ENCODE measurements around the gene STAG1.

Gene STAG1

DNA sequence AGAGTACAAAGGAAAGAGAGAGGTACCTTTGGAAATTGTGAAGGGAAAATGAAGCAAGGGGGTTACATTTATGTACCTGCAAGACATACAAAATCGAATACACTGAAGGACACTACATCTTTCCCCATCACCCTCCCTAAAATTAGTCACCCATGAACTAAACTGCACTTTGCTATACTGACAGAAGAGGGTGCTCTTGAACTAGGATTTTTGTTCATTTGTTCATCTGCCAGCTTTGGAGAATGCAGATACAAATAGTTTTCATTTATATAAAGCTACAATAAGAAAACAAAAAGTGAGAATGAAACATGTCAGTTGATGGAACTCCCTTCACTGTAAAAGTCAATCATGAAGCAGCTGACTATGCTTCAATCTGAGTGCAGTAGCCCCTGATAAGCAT lies 446.3 kb downstream of the STAG1 start:
- peak; percentile 33 for ATAC-seq
- H3K27ac Mint-ChIP-seq = no peak overlapping the region
- H3K9me3 Mint-ChIP-seq = peaks cover 4% of the 10 kb centered on the region
- no peak overlapping the region for H3K4me3 Mint-ChIP-seq
- peaks cover 37% of the 10 kb centered on the region for H3K36me3 Mint-ChIP-seq (ENCODE audit: low read depth)
- H3K4me1 Mint-ChIP-seq = no peaks in the 10 kb centered on the region
- DNase-seq = no peak
- no peaks in the 10 kb centered on the region for H3K27me3 Mint-ChIP-seq

GRCh38 chr3:136300444-136300843 lies 451.7 kb downstream of the STAG1 start:
- H3K36me3 Mint-ChIP-seq (ENCODE audit: low read depth) = peaks cover 23% of the 10 kb centered on the region
- H3K4me3 Mint-ChIP-seq = no peak overlapping the region
- no peaks in the 10 kb centered on the region for H3K27me3 Mint-ChIP-seq
- H3K9me3 Mint-ChIP-seq = no peaks in the 10 kb centered on the region
- no peak for DNase-seq
- no peak for ATAC-seq
- no peaks in the 10 kb centered on the region for H3K4me1 Mint-ChIP-seq
- H3K27ac Mint-ChIP-seq = no peak overlapping the region

DNA sequence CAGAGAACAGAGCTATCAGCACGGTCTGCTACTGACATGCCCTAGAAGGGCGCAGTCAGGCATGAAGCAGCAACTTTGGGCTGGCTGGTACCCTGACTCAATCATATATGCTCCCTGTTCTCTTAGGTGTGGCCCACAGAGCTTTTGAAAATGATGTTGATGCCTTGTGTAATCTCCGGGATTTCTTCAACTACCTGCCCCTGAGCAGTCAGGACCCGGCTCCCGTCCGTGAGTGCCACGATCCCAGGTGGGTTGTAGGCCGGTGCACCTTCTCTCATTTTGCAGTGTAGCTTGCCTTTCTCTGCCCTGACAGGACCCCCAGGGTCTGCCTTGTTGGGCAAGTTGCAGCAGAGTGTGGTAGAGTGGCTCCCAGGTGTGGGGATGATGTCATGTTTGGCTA lies 454.4 kb downstream of the STAG1 start:
- no peaks in the 10 kb centered on the region for H3K4me1 Mint-ChIP-seq

GRCh38 chr3:136296960-136297359 lies 455.2 kb downstream of the STAG1 start:
- Mint-ChIP-seq H3K9me3 (no peaks in the 10 kb centered on the region), H3K4me1 (no peaks in the 10 kb centered on the region), H3K4me3 (no peak overlapping the region), H3K27ac (no peak overlapping the region), H3K36me3 (ENCODE audit: low read depth) (peaks cover 29% of the 10 kb centered on the region), H3K27me3 (no peaks in the 10 kb centered on the region)
- no peak for ATAC-seq
- DNase-seq = no peak

More for the DNA sequence above, 454.4 kb downstream of the STAG1 start:
- Mint-ChIP-seq H3K36me3 (ENCODE audit: low read depth) (peaks cover 29% of the 10 kb centered on the region), H3K27ac (no peak overlapping the region), H3K27me3 (no peaks in the 10 kb centered on the region), H3K9me3 (no peaks in the 10 kb centered on the region), H3K4me3 (no peak overlapping the region)
- peak; percentile 20 for ATAC-seq
- no peak for DNase-seq

DNA sequence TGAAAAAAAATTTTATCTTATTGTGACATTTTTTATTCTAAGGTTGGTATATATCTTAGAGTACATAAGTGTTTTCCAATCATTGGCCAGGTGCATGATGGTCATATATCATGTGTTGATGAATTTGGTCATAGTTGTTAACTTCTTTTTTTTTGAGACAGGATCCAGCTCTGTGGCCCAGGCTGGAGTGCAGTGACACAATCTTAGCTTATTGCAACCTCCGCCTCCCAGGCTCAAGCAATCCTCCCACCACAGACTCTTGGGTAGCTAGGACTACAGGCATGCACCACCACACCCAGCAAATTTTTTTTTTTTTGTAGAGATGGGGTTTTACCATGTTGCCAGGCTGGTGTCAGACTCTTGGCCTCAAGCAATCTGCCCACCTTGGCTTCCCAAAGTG lies 458.0 kb downstream of the STAG1 start:
- no peaks in the 10 kb centered on the region for H3K27me3 Mint-ChIP-seq
- no peaks in the 10 kb centered on the region for H3K9me3 Mint-ChIP-seq
- no peak overlapping the region for H3K4me3 Mint-ChIP-seq
- H3K4me1 Mint-ChIP-seq = no peaks in the 10 kb centered on the region
- ATAC-seq (no peak), DNase-seq (no peak)
- H3K27ac Mint-ChIP-seq = no peak overlapping the region
- peaks cover 31% of the 10 kb centered on the region for H3K36me3 Mint-ChIP-seq (ENCODE audit: low read depth)

DNA sequence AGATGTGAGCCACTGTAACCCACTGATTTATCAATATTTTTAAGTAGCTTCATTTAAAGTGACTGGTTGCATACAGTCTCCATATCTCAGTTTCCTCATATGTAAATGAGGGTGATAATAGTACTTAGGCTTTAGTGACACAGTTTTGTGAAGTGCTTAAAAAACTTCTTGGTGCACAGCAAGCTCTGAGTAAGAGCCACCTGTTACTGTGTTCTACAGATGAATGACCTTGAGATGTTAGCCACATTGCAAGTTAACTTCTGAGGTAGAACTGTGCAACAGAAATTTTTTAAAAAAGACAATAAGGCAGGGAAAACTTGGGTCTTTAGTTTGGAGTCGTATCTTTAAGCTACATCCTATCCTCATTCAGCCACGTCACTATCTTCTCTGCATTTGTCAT lies 458.9 kb downstream of the STAG1 start:
- Mint-ChIP-seq H3K27me3 (no peaks in the 10 kb centered on the region), H3K27ac (no peak overlapping the region), H3K4me3 (no peak overlapping the region), H3K4me1 (no peaks in the 10 kb centered on the region), H3K9me3 (no peaks in the 10 kb centered on the region), H3K36me3 (ENCODE audit: low read depth) (peaks cover 31% of the 10 kb centered on the region)
- DNase-seq (no peak), ATAC-seq (no peak)

- DNase-seq = no peak
- no peaks in the 10 kb centered on the region for H3K9me3 Mint-ChIP-seq
Observed at GRCh38 chr3:136292500-136292899, 459.7 kb downstream of the STAG1 start.

DNA sequence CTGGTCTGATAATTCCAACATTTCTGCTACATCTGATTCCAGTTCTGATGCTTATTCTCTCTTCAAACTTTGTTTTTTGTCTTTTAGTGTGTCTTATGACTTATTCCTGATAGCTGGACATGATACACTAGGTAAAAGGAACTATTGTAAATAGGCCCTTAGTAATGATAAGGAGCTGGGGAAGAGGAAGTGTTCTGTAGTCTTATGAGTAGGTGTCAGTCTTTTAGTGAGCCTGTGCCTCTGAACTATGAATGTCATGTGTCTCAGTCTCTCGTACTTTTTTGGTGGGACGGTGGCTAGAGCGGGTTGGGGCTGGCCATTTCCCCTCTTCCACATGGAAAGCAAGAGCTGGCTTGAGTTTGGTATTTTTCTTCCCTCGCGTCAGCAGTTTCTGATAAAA lies 460.9 kb downstream of the STAG1 start:
- Mint-ChIP-seq H3K27ac (no peak overlapping the region), H3K36me3 (ENCODE audit: low read depth) (peaks cover 36% of the 10 kb centered on the region), H3K4me1 (no peaks in the 10 kb centered on the region), H3K9me3 (no peaks in the 10 kb centered on the region), H3K4me3 (no peak overlapping the region), H3K27me3 (no peaks in the 10 kb centered on the region)
- ATAC-seq (no peak), DNase-seq (no peak)

More at GRCh38 chr3:136292500-136292899, 459.7 kb downstream of the STAG1 start:
- no peak for ATAC-seq
- Mint-ChIP-seq H3K27ac (no peak overlapping the region), H3K4me3 (no peak overlapping the region), H3K4me1 (no peaks in the 10 kb centered on the region), H3K27me3 (no peaks in the 10 kb centered on the region), H3K36me3 (ENCODE audit: low read depth) (peaks cover 31% of the 10 kb centered on the region)

Data from activated naive CD8-positive, alpha-beta T cell treated with anti-CD3 and anti-CD28 coated beads, Interleukin-2, amount 50 U/mL, for 24 hours (primary cell).